Liver (tissue), 9 donors: ENCODE results near the gene CLEC4A. TPM values are rescaled to one million over a fixed set of nuclear protein-coding genes. Genes with fewer than 3 reads are reported as not detected.
"Not testable (repeated sequence)": the region's sequence is repeated elsewhere in the genome, so short reads cannot be mapped to it uniquely, and the experiment has no call there.

ENCODE experiments used
- DNase-seq: peaks from one replicate; pipeline ENCODE4 v3.0.0-alpha.2; 2017; ENCODE audit warnings: low spot score
- H3K27ac ChIP-seq, 2 donors: one replicate each; pipeline ENCODE4 v1.7.0; 2013; ENCODE audit warnings: inconsistent platforms in 2 of 2, low read length in 2 of 2, control low read depth in 1 of 2, low read depth in 1 of 2, mild to moderate bottlenecking in 1 of 2
- H3K27me3 ChIP-seq, 4 donors: one replicate each; pipeline versions ENCODE4 v1.6.1 to v1.7.0; 2013; ENCODE audit warnings: low read length in 3 of 4, inconsistent platforms in 1 of 4, mild to moderate bottlenecking in 1 of 4, moderate library complexity in 1 of 4; ENCODE audit not compliant: control insufficient read depth in 4 of 4, insufficient read depth in 4 of 4
- H3K36me3 ChIP-seq, 4 donors: one replicate each; pipeline versions ENCODE4 v1.6.1 to v1.7.0; 2013; ENCODE audit warnings: low read length in 3 of 4, mild to moderate bottlenecking in 3 of 4, low read depth in 1 of 4, moderate library complexity in 1 of 4; ENCODE audit not compliant: control insufficient read depth in 4 of 4, insufficient read depth in 3 of 4
- H3K4me1 ChIP-seq, 4 donors: one replicate each; pipeline versions ENCODE4 v1.6.1 to v1.7.0; 2013; ENCODE audit warnings: low read length in 3 of 4, mild to moderate bottlenecking in 3 of 4, moderate library complexity in 1 of 4; ENCODE audit not compliant: control insufficient read depth in 4 of 4, insufficient read depth in 4 of 4
- H3K4me3 ChIP-seq, 3 donors: one replicate each; pipeline versions ENCODE4 v1.6.1 to v1.7.0; 2013; ENCODE audit warnings: low read length in 3 of 3, control low read depth in 1 of 3, low read depth in 1 of 3, mild to moderate bottlenecking in 1 of 3
- H3K9ac ChIP-seq, 2 donors: one replicate each; pipeline ENCODE4 v1.7.0; 2013; ENCODE audit warnings: low read length in 2 of 2, mild to moderate bottlenecking in 2 of 2, moderate library complexity in 2 of 2, control low read depth in 1 of 2, low read depth in 1 of 2
- H3K9me3 ChIP-seq, 4 donors: one replicate each; pipeline versions ENCODE4 v1.6.1 to v1.7.0; 2013; ENCODE audit warnings: low read length in 3 of 4; ENCODE audit not compliant: control insufficient read depth in 4 of 4
- CTCF ChIP-seq: fragments of 150-350 bp; IDR thresholded peaks from 2 replicates; pipeline ENCODE4 v1.5.1; 2017; ENCODE audit warnings: improper control_type of control experiment, low read depth, low read length; ENCODE audit not compliant: missing input control
- FOXA2 ChIP-seq: IDR thresholded peaks from 2 replicates; pipeline ENCODE4 v1.6.1; 2016; ENCODE audit warnings: antibody characterized with exemption
- HNF4A ChIP-seq, 2 donors: conservative IDR thresholded peaks; 2 replicates each; pipeline ENCODE4 v1.6.1; 2016; ENCODE audit warnings: antibody characterized with exemption in 2 of 2, mild to moderate bottlenecking in 2 of 2
- HNF4G ChIP-seq: IDR thresholded peaks from 2 replicates; pipeline ENCODE4 v1.6.1; 2016; ENCODE audit warnings: antibody characterized with exemption
- RAD21 ChIP-seq, 2 donors: IDR thresholded peaks; 2 replicates each; pipeline ENCODE4 v1.6.1; 2016; ENCODE audit warnings: antibody characterized with exemption in 2 of 2, mild to moderate bottlenecking in 2 of 2
- RXRA ChIP-seq, 2 donors: IDR thresholded peaks; 2 replicates each; pipeline ENCODE4 v1.6.1; 2017 to 2018; ENCODE audit warnings: antibody characterized with exemption in 2 of 2, mild to moderate bottlenecking in 1 of 2
- SP1 ChIP-seq: IDR thresholded peaks from 2 replicates; pipeline ENCODE4 v1.6.1; 2018; ENCODE audit warnings: antibody characterized with exemption, mild to moderate bottlenecking
- TAF1 ChIP-seq: conservative IDR thresholded peaks from 2 replicates; pipeline ENCODE4 v1.6.1; 2016; ENCODE audit warnings: antibody characterized with exemption, mild to moderate bottlenecking
- YY1 ChIP-seq: IDR thresholded peaks from 2 replicates; pipeline ENCODE4 v1.6.1; 2016; ENCODE audit warnings: antibody characterized with exemption, mild to moderate bottlenecking
- ZBTB33 ChIP-seq: IDR thresholded peaks from 2 replicates; pipeline ENCODE4 v1.6.1; 2016; ENCODE audit warnings: antibody characterized with exemption
- WGBS: extraction: QIAGEN DNeasy Blood & Tissue Kit; methylation state at CpG from one replicate; pipeline ENCODE4 v1.1.7; 2013; 5-methylcytosine and 5-hydroxymethylcytosine counted together
- polyA plus RNA-seq, 2 donors: library from polyadenylated mRNA; stranded (reverse) in 1 of 2; unstranded in 1 of 2; fragments of 200-250 nt in 1 of 2; fragments of >200 nt in 1 of 2; fragmentation: Nextera tagmentation in 1 of 2; extraction: Ambion mirVana in 1 of 2; gene quantifications; one replicate each; pipeline versions ENCODE4 v1.2.1 to v1.2.3, GENCODE V29; 2013 to 2015
- total RNA-seq, 2 donors: library from RNA; depleted of rRNA; stranded (reverse); fragments of >200 nt; gene quantifications; one replicate each; pipeline ENCODE4 v1.2.3, GENCODE V29; 2014
- TF ChIP-seq, protein P1 (sequence below): IDR thresholded peaks from 2 replicates; pipeline ENCODE4 v1.6.1; 2016; ENCODE audit warnings: antibody characterized with exemption
- TF ChIP-seq, protein P2 (sequence below): IDR thresholded peaks from 2 replicates; pipeline ENCODE4 v1.6.1; 2016; ENCODE audit warnings: antibody characterized with exemption, mild to moderate bottlenecking
- donor health status: healthy.
- donor health status: healthy.
- donor health status: healthy.
- donor health status: healthy.
- donor health status: healthy.

Gene CLEC4A
- total and polyA plus RNA-seq, 4 donors: 0.67 to 2.5 (median 1.6) TPM

DNA sequence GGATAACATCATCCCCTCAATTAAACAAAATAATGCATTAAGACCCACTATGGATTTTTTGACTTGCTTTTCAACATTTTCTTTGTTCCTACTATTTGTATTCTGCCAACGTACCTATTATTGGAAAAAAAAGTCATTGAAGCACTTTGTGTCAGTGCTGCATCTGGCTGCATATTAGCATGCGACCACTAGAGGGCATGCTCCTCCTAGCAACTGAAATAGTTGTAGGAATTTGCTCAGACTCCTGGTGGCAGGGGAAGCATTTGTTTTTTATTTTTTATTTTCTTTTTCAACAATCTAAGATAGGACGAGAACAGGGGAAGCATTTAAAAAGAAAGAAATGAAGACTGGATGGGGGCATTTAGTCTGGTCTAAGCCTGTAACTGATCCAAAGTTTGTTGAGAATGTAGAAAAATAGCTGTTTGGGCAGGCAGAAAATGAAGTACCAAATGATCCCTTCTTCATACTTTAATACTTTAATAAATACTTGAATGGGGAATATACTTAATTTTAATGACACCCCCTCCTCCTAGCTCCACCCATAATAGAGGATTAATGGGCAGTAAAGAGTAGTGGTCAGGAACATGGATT, 14.5 kb upstream of the CLEC4A start:
- H3K9ac ChIP-seq: no peak overlapping the region
- under 1% methylated on average over 3 of the region's 3 CpGs for whole genome bisulfite sequencing
- H3K4me3 ChIP-seq: no peak overlapping the region

DNA sequence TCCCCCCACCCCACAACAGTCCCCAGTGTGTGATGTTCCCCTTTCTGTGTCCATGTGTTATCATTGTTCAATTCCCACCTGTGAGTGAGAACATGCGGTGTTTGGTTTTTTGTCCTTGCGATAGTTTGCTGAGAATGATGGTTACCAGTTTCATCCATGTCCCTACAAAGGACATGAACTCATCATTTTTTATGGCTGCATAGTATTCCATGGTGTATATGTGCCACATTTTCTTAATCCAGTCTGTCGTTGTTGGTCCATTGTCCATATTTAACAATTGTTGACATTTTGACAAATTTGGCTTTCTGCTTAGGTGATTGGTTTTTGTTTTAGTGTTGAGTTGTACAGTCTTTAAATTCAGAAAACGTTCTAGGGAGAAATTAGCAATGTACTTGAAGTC, 10.3 kb upstream of the CLEC4A start:
- DNase-seq, H3K27me3 ChIP-seq, H3K4me1 ChIP-seq, H3K27ac ChIP-seq, H3K36me3 ChIP-seq, H3K9me3 ChIP-seq, H3K9ac ChIP-seq, H3K4me3 ChIP-seq: not testable (repeated sequence)
- 95% methylated on average over 4 of the region's 4 CpGs for WGBS

More for the DNA sequence above, 14.5 kb upstream of the CLEC4A start:
- peak; percentile 74 for DNase-seq
- Histone ChIP-seq H3K9me3 (no peaks in the 10 kb centered on the region), H3K4me1 (peaks cover 0 to 3% (median 0%) of the 10 kb centered on the region in 4 donors), H3K27me3 (no peaks in the 10 kb centered on the region), H3K27ac (no peak overlapping the region), H3K36me3 (peaks cover 0 to 6% (median 2%) of the 10 kb centered on the region in 4 donors)
- TF ChIP-seq CTCF (peak; percentile 98), RAD21 (IDR thresholded peaks at IDR 0.05) (peak; percentile 95 to 97), FOXA2 (no peak)
- TF ChIP-seq, protein P1, sequence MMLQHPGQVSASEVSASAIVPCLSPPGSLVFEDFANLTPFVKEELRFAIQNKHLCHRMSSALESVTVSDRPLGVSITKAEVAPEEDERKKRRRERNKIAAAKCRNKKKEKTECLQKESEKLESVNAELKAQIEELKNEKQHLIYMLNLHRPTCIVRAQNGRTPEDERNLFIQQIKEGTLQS: no peak

DNA sequence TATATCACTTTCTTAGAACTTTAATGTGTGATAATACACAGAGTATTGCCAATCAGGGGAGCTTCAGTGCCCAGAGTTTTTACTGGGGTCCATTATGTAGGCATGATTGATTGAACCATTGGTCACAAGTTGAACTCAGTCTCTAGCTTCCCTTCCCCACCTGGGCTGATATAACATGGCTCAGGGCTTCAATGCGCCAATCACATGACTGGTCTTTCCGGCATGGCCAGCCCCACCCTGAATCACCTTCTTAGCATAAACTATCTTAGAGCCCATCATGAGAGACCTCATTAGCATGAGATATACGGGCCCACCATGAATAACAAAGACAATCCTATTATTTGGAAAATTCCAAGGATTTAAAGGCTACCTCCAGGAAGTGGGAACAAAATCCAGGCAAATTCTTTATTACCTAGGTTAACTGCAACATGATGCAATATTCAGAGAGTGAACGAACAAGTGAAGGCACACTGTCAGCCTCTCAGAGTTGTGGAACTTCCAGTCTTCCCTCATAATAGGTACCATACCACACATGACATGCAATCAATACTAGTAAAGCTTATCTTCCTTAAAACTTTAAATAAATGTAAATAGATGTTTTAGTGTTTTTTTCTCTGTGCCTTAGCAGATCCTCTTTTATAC, 3.2 kb upstream of the CLEC4A start:
- Histone ChIP-seq H3K9me3 (no peaks in the 10 kb centered on the region), H3K4me3 (no peak overlapping the region), H3K4me1 (no peaks in the 10 kb centered on the region), H3K36me3 (peaks cover 0 to 4% (median 0%) of the 10 kb centered on the region in 4 donors), H3K27me3 (no peaks in the 10 kb centered on the region), H3K27ac (no peak overlapping the region), H3K9ac (no peak overlapping the region)
- 98% methylated on average over 4 of the region's 4 CpGs for WGBS
- DNase-seq: no peak
- TF ChIP-seq FOXA2 (no peak), HNF4G (no peak), SP1 (no peak), TAF1 (no peak), ZBTB33 (no peak), HNF4A (conservative IDR thresholded peaks at IDR 0.05) (no peak), YY1 (no peak), RXRA (IDR thresholded peaks at IDR 0.05) (no peak)
- TF ChIP-seq, protein P2, sequence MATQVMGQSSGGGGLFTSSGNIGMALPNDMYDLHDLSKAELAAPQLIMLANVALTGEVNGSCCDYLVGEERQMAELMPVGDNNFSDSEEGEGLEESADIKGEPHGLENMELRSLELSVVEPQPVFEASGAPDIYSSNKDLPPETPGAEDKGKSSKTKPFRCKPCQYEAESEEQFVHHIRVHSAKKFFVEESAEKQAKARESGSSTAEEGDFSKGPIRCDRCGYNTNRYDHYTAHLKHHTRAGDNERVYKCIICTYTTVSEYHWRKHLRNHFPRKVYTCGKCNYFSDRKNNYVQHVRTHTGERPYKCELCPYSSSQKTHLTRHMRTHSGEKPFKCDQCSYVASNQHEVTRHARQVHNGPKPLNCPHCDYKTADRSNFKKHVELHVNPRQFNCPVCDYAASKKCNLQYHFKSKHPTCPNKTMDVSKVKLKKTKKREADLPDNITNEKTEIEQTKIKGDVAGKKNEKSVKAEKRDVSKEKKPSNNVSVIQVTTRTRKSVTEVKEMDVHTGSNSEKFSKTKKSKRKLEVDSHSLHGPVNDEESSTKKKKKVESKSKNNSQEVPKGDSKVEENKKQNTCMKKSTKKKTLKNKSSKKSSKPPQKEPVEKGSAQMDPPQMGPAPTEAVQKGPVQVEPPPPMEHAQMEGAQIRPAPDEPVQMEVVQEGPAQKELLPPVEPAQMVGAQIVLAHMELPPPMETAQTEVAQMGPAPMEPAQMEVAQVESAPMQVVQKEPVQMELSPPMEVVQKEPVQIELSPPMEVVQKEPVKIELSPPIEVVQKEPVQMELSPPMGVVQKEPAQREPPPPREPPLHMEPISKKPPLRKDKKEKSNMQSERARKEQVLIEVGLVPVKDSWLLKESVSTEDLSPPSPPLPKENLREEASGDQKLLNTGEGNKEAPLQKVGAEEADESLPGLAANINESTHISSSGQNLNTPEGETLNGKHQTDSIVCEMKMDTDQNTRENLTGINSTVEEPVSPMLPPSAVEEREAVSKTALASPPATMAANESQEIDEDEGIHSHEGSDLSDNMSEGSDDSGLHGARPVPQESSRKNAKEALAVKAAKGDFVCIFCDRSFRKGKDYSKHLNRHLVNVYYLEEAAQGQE: no peak
